Trophoblast cell (in vitro differentiated cells and primary cell): ENCODE measurements around the gene SGCD.

Experiments
- DNase-seq, 2 donors: peaks; one replicate each; pipeline ENCODE4 v3.0.0-alpha.2; 2016
- H2AFZ ChIP-seq: 2 replicates; pipeline ENCODE4 v1.6.1; 2013; ENCODE audit warnings: low read length, moderate library complexity, mild to moderate bottlenecking; ENCODE audit not compliant: insufficient read depth, poor library complexity
- H2AK5ac ChIP-seq: 2 replicates; pipeline ENCODE4 v1.6.1; 2013; ENCODE audit warnings: mild to moderate bottlenecking, low read length
- H2BK120ac ChIP-seq: 2 replicates; pipeline ENCODE4 v1.6.1; 2013; ENCODE audit warnings: low read length, mild to moderate bottlenecking, moderate library complexity; ENCODE audit not compliant: insufficient read depth, poor library complexity
- H2BK12ac ChIP-seq: 2 replicates; pipeline ENCODE4 v1.6.1; 2013; ENCODE audit warnings: mild to moderate bottlenecking, low read length, moderate library complexity
- H2BK5ac ChIP-seq: 2 replicates; pipeline ENCODE4 v1.6.1; 2013; ENCODE audit warnings: low read length, low read depth, moderate library complexity, mild to moderate bottlenecking; ENCODE audit not compliant: poor library complexity
- H3K14ac ChIP-seq: 2 replicates; pipeline ENCODE4 v1.6.1; 2013; ENCODE audit warnings: mild to moderate bottlenecking, low read length
- H3K18ac ChIP-seq: 2 replicates; pipeline ENCODE4 v1.6.1; 2013; ENCODE audit warnings: mild to moderate bottlenecking, low read length
- H3K23ac ChIP-seq: 2 replicates; pipeline ENCODE4 v1.6.1; 2013; ENCODE audit warnings: low read length
- H3K27ac ChIP-seq: 2 replicates; pipeline ENCODE4 v1.5.1; 2013; ENCODE audit warnings: low read depth, mild to moderate bottlenecking, inconsistent platforms, low read length, moderate library complexity
- H3K27me3 ChIP-seq: 2 replicates; pipeline ENCODE4 v1.6.1; 2013; ENCODE audit warnings: inconsistent platforms, mild to moderate bottlenecking, low read length, moderate library complexity; ENCODE audit not compliant: insufficient read depth
- H3K36me3 ChIP-seq, 2 experiments: 1 replicate in 1 of 2; 2 replicates in 1 of 2; pipeline ENCODE4 v1.6.1; 2013; ENCODE audit warnings: low read length in 2 of 2, mild to moderate bottlenecking in 2 of 2, moderate library complexity in 1 of 2; ENCODE audit not compliant: insufficient read depth in 2 of 2, control insufficient read depth in 1 of 2
- H3K4ac ChIP-seq: 2 replicates; pipeline ENCODE4 v1.6.1; 2013; ENCODE audit warnings: low read depth, mild to moderate bottlenecking, low read length, moderate library complexity
- H3K4me1 ChIP-seq, 2 experiments: 1 replicate in 1 of 2; 2 replicates in 1 of 2; pipeline ENCODE4 v1.6.1; 2013; ENCODE audit warnings: low read length in 2 of 2, mild to moderate bottlenecking in 2 of 2, moderate library complexity in 1 of 2; ENCODE audit not compliant: insufficient read depth in 2 of 2, control insufficient read depth in 1 of 2
- H3K4me2 ChIP-seq: 2 replicates; pipeline ENCODE4 v1.6.1; 2013; ENCODE audit warnings: inconsistent platforms, mild to moderate bottlenecking, low read length, moderate library complexity
- H3K4me3 ChIP-seq: 2 replicates; pipeline ENCODE4 v1.5.1; 2013; ENCODE audit warnings: mild to moderate bottlenecking, low read depth, low read length, inconsistent platforms
- H3K79me1 ChIP-seq: one replicate; pipeline ENCODE4 v1.6.1; 2013; ENCODE audit warnings: low read length
- H3K79me2 ChIP-seq: 2 replicates; pipeline ENCODE4 v1.6.1; 2013; ENCODE audit warnings: low read length, mild to moderate bottlenecking; ENCODE audit not compliant: control insufficient read depth, insufficient read depth, poor library complexity
- H3K9ac ChIP-seq: 2 replicates; pipeline ENCODE4 v1.6.1; 2013; ENCODE audit warnings: mild to moderate bottlenecking, low read length
- H3K9me3 ChIP-seq: 2 replicates; pipeline ENCODE4 v1.6.1; 2013; ENCODE audit warnings: low read depth, mild to moderate bottlenecking, control low read depth, inconsistent platforms, low read length; ENCODE audit not compliant: insufficient read depth
- H4K12ac ChIP-seq: 2 replicates; pipeline ENCODE4 v1.6.1; 2013; ENCODE audit warnings: low read depth, mild to moderate bottlenecking, low read length, moderate library complexity
- H4K8ac ChIP-seq: 2 replicates; pipeline ENCODE4 v1.6.1; 2013; ENCODE audit warnings: low read depth, mild to moderate bottlenecking, low read length, moderate library complexity
- H4K91ac ChIP-seq: one replicate; pipeline ENCODE4 v1.6.1; 2013; ENCODE audit warnings: low read depth, mild to moderate bottlenecking, low read length, moderate library complexity
- WGBS: extraction: QIAGEN DNeasy Blood & Tissue Kit; methylation state at CpG from one replicate; pipeline ENCODE4 v1.1.7; 2013; ENCODE audit warnings: missing lambda C conversion rate; ENCODE audit not compliant: insufficient read length, insufficient coverage; ENCODE audit errors: extremely low coverage; 5-methylcytosine and 5-hydroxymethylcytosine counted together

The SGCD gene

DNA sequence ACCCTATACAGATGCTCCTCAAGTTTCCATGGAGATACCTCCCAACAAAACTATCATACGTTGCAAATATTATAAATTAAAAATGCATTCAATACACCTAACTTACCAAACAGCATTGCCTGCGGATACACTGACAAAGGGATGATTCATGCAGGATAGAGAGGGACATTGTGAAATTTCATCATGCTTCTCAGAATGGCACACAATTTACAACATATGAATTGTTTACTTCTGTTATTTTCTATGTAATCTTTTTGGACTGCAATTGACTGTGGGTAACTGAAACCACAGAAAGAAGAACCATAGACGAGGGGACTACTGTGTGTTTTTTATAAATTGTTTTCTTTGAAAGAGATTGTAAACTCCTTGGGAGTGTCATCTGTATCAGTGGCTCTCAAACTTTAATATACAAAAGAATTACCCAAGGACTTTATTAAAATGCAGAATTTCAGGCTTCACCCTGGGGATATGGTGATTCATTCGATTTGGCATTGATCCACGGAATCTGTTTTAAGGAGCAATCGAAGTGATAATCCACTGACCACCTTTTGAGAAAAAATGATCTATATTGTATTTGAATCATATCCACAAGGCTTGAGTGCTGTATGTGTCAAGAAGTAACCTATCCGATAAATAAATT is 146.4 kb downstream of the SGCD start:
- no peak overlapping the region for H3K23ac ChIP-seq
- no peak overlapping the region for H3K14ac ChIP-seq
- H3K79me2 ChIP-seq: no peaks in the 10 kb centered on the region
- WGBS: no CpG with 5 or more reads among the region's 7 CpGs
- H3K4ac ChIP-seq: no peak overlapping the region
- H2BK120ac ChIP-seq: no peak overlapping the region
- no peak overlapping the region for H2AK5ac ChIP-seq
- peak in 1 of 2 donors; percentile 5 for DNase-seq
- H2BK5ac ChIP-seq: no peak overlapping the region
- H3K4me1 ChIP-seq: no peaks in the 10 kb centered on the region
- H3K4me3 ChIP-seq: no peak overlapping the region
- H3K9ac ChIP-seq: no peak overlapping the region
- H4K12ac ChIP-seq: no peak overlapping the region
- no peak overlapping the region for H2BK12ac ChIP-seq
- H3K27ac ChIP-seq: no peak overlapping the region
- no peak overlapping the region for H3K4me2 ChIP-seq
- no peaks in the 10 kb centered on the region for H3K79me1 ChIP-seq
- no peak overlapping the region for H4K91ac ChIP-seq
- H3K36me3 ChIP-seq: no peaks in the 10 kb centered on the region
- H4K8ac ChIP-seq: no peak overlapping the region
- no peaks in the 10 kb centered on the region for H3K9me3 ChIP-seq
- H3K18ac ChIP-seq: no peak overlapping the region
- H2AFZ ChIP-seq: no peak overlapping the region
- no peaks in the 10 kb centered on the region for H3K27me3 ChIP-seq

DNA sequence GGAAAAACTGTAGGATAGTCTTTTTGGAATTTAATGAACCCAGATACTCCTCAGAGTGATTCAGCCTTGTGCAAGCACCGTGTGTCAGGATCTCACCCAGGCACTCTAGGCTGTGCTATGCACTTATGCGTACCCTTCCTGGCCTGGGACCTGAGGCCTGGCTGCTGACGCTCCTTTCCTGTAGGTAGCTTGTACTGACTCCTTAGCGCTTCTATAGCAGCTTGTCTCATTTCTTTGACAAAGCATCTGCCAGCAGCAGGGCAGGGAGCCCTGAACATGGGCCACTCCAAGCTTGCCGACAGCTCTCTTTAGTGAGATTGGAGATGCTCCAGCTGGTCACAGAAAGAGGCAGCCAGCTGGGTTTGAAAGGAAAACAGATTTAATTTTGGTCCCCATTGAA is 147.3 kb downstream of the SGCD start:
- H3K23ac ChIP-seq: peak overlapping the region; percentile 30
- no peak overlapping the region for H3K27ac ChIP-seq
- no peaks in the 10 kb centered on the region for H3K36me3 ChIP-seq
- no peak overlapping the region for H3K9ac ChIP-seq
- H3K18ac ChIP-seq: no peak overlapping the region
- H2BK12ac ChIP-seq: no peak overlapping the region
- no peak overlapping the region for H2BK5ac ChIP-seq
- H3K4me1 ChIP-seq: no peaks in the 10 kb centered on the region
- no peak overlapping the region for H4K12ac ChIP-seq
- no peaks in the 10 kb centered on the region for H3K9me3 ChIP-seq
- no peak overlapping the region for H4K8ac ChIP-seq
- H2AFZ ChIP-seq: no peak overlapping the region
- no peak overlapping the region for H2AK5ac ChIP-seq
- no peaks in the 10 kb centered on the region for H3K79me2 ChIP-seq
- H3K79me1 ChIP-seq: no peaks in the 10 kb centered on the region
- no peak overlapping the region for H3K4ac ChIP-seq
- H3K27me3 ChIP-seq: no peaks in the 10 kb centered on the region
- DNase-seq: no peak
- H3K4me3 ChIP-seq: no peak overlapping the region
- H3K14ac ChIP-seq: no peak overlapping the region
- no CpG with 5 or more reads among the region's 5 CpGs for WGBS
- no peak overlapping the region for H4K91ac ChIP-seq
- H2BK120ac ChIP-seq: no peak overlapping the region
- H3K4me2 ChIP-seq: no peak overlapping the region

DNA sequence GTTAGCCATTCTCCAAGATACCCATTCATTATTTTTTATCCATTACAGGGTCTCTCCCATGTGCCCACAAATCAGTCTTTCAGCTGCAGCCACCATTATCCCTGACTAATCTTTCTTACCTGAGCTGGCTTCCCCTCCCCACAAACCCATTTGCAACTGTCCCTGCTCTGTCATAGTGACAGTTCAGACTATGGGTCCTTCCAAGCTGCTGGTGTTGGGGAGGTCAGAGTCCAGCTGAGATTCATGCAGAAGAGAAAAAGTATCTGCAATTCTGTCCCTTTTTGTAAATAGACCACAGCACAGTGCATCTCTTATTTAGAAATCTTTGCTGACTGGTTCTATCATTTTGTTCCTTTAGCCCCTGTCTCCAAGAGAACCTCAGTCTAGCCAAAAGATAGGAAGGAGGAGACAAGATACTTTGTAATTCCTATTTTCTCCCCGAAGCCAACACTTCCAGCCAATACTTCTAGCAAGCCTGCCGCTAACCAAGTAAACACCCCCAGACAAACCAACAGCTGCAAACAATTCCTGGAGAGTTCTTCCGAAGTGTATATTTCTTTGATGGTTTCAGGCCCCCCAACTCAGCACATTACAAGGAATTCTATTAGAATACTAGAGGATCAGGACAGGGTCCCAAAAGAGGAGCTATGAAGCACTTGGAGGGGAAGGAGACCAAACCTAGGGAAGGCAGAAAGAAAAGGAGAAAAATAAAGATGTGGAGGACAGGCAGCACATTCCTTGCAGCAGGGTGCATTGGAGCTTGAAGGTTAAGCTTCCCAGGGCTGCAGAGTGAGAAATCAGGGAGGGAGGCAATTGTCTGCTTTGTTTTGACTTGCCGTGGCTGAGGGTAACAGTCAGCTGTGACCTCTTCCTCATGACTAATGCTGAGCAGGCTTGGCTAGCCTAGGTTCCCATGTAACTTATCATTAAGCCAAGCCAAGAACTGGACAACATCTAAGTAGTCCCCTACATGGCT is 148.5 kb downstream of the SGCD start:
- no peak overlapping the region for H3K14ac ChIP-seq
- H3K9me3 ChIP-seq: no peaks in the 10 kb centered on the region
- no peak for DNase-seq
- no peak overlapping the region for H2AK5ac ChIP-seq
- no peak overlapping the region for H3K9ac ChIP-seq
- peak overlapping the region; percentile 51 for H4K12ac ChIP-seq
- no peak overlapping the region for H3K4me2 ChIP-seq
- H4K8ac ChIP-seq: no peak overlapping the region
- no peak overlapping the region for H3K18ac ChIP-seq
- no peak overlapping the region for H3K4ac ChIP-seq
- no peak overlapping the region for H4K91ac ChIP-seq
- H2AFZ ChIP-seq: no peak overlapping the region
- H2BK120ac ChIP-seq: no peak overlapping the region
- no peaks in the 10 kb centered on the region for H3K36me3 ChIP-seq
- no peak overlapping the region for H3K4me3 ChIP-seq
- WGBS: no CpG with 5 or more reads among the region's 4 CpGs
- no peak overlapping the region for H3K23ac ChIP-seq
- H3K4me1 ChIP-seq: no peaks in the 10 kb centered on the region
- H2BK5ac ChIP-seq: no peak overlapping the region
- no peaks in the 10 kb centered on the region for H3K79me2 ChIP-seq
- no peaks in the 10 kb centered on the region for H3K27me3 ChIP-seq
- H2BK12ac ChIP-seq: no peak overlapping the region
- no peaks in the 10 kb centered on the region for H3K79me1 ChIP-seq
- H3K27ac ChIP-seq: no peak overlapping the region

DNA sequence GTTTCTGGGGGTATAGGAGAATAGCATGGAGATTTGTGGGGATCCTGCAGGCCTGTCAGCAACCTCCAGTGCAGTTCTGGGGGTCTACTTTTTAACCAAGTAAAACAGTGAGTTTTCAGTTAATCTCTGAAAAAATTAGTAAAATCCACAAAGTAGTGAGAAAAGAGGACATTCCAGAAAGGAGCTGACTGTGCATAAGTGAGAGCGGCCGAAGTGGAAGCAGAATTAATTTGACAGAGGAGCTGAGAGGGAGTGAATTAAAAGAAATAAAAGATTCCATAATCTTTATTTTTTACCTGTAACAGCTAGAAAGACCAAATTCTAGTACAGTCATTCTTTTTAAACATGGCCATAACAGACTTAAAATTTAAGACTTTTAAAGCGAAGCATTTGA is 149.2 kb downstream of the SGCD start:
- Histone ChIP-seq H4K8ac (no peak overlapping the region), H3K4me2 (no peak overlapping the region), H3K4me1 (no peaks in the 10 kb centered on the region), H2AK5ac (no peak overlapping the region), H3K27ac (no peak overlapping the region), H3K18ac (no peak overlapping the region), H3K27me3 (no peaks in the 10 kb centered on the region), H2BK120ac (no peak overlapping the region), H3K79me1 (no peaks in the 10 kb centered on the region), H2BK12ac (no peak overlapping the region), H3K36me3 (no peaks in the 10 kb centered on the region), H4K12ac (no peak overlapping the region), H4K91ac (no peak overlapping the region), H3K9me3 (no peaks in the 10 kb centered on the region), H2AFZ (no peak overlapping the region), H3K23ac (no peak overlapping the region), H2BK5ac (no peak overlapping the region), H3K79me2 (no peaks in the 10 kb centered on the region), H3K4ac (no peak overlapping the region), H3K4me3 (no peak overlapping the region), H3K14ac (no peak overlapping the region), H3K9ac (no peak overlapping the region)
- DNase-seq: no peak
- no CpG with 5 or more reads among the region's 3 CpGs for WGBS
